ENCODE results near the gene TMPRSS5. TPM values are rescaled to one million over a fixed set of nuclear protein-coding genes. Genes with fewer than 3 reads are reported as not detected.

Gene TMPRSS5
- total RNA-seq, 1 donor from 2014 or later, result 6.5 TPM

DNA sequence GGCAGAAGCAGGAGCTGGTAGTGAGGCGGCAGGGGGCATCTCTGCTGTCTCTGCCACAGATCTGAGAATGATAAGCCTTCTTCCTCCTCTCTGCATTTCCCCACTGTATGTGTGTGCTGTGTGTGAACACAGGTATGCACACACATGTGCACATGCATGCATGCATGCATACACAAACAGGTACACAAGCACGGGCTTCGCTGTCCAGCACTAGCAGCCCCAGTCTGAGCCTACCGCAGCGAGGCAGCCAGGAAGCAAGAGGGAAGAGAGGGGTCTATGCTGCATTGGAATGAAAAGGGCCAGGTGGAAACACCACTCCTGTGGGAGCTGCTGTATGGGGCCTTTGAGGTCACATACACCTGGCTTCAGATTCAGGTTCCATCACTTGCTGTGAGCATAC is 62.4 kb downstream of the TMPRSS5 start:
- Mint-ChIP-seq H3K27me3 (ENCODE audit: low read depth) (peaks cover 6% of the 10 kb centered on the region), H3K9me3 (peaks cover 3% of the 10 kb centered on the region), H3K4me1 (no peaks in the 10 kb centered on the region), H3K27ac (ENCODE audit: unreplicated experiment) (no peak overlapping the region), H3K36me3 (ENCODE audit: low read depth) (peaks cover 4% of the 10 kb centered on the region), H3K4me3 (no peak overlapping the region)
- TF ChIP-seq, protein P1, sequence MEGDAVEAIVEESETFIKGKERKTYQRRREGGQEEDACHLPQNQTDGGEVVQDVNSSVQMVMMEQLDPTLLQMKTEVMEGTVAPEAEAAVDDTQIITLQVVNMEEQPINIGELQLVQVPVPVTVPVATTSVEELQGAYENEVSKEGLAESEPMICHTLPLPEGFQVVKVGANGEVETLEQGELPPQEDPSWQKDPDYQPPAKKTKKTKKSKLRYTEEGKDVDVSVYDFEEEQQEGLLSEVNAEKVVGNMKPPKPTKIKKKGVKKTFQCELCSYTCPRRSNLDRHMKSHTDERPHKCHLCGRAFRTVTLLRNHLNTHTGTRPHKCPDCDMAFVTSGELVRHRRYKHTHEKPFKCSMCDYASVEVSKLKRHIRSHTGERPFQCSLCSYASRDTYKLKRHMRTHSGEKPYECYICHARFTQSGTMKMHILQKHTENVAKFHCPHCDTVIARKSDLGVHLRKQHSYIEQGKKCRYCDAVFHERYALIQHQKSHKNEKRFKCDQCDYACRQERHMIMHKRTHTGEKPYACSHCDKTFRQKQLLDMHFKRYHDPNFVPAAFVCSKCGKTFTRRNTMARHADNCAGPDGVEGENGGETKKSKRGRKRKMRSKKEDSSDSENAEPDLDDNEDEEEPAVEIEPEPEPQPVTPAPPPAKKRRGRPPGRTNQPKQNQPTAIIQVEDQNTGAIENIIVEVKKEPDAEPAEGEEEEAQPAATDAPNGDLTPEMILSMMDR (conservative IDR thresholded peaks at IDR 0.05), result no peak
- no peak for DNase-seq (ENCODE audit: low read depth, low spot score)

DNA sequence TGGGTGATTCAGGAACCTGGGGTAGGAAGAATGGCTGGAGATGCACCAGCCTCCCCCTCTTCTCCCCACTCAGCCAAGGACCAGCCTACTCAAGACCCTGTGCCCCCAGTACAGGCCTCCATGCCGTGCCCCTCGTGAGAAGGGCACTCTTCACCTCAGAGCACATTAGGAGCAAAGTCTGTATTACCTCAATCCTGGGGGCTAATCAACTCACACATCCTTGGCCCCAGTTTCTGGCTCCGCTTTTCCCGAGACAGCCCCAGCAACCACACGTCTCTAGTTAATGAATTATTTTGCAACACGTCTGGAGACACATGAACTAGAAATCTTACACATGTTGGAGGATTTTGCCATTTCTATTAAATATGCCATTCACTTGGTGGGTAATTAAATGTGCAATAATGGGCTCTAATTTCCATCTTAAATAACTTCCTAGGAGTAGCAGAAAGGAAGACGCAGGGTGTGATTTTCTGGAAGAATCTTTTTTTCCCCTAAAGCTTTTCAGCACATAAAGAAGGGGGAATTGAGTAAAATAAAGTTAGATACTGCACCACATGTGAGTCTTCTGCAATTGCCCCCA is 63.0 kb downstream of the TMPRSS5 start:
- no peaks in the 10 kb centered on the region for H3K4me1 Mint-ChIP-seq
- peaks cover 6% of the 10 kb centered on the region for H3K27me3 Mint-ChIP-seq (ENCODE audit: low read depth)
- DNase-seq (ENCODE audit: low read depth, low spot score), result no peak
- H3K4me3 Mint-ChIP-seq, result no peak overlapping the region
- H3K36me3 Mint-ChIP-seq (ENCODE audit: low read depth), result peaks cover 4% of the 10 kb centered on the region
- peaks cover 3% of the 10 kb centered on the region for H3K9me3 Mint-ChIP-seq
- TF ChIP-seq, protein P1 (conservative IDR thresholded peaks at IDR 0.05), result no peak
- H3K27ac Mint-ChIP-seq (ENCODE audit: unreplicated experiment), result peak overlapping the region; percentile 59

DNA sequence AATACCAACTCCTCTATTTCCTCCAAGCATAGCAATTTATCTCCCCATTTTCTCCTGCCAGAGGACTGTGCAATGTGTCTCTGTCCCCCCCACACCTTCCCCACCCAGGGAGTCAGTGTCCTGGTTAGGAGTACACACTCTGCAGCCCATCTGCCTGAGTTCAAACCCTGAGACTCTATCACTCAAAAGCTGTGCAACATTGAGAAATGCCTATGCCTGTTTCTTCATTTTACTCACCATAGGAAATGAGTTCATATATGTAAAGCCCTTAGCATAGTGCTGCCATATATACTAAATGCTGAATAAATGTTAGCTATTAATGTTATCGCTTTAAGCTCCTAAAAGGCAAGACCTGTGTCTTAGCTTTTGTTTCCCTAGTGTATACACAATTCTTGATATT is 64.0 kb downstream of the TMPRSS5 start:
- H3K27ac Mint-ChIP-seq (ENCODE audit: unreplicated experiment), result no peak overlapping the region
- no peaks in the 10 kb centered on the region for H3K36me3 Mint-ChIP-seq (ENCODE audit: low read depth)

GRCh38 chr11:113638376-113638775 is 67.7 kb downstream of the TMPRSS5 start:
- DNase-seq (ENCODE audit: low read depth, low spot score), result no peak
- Mint-ChIP-seq H3K4me1 (no peaks in the 10 kb centered on the region), H3K27me3 (ENCODE audit: low read depth) (peaks cover 6% of the 10 kb centered on the region), H3K27ac (ENCODE audit: unreplicated experiment) (no peak overlapping the region), H3K36me3 (ENCODE audit: low read depth) (no peaks in the 10 kb centered on the region), H3K4me3 (no peak overlapping the region), H3K9me3 (no peaks in the 10 kb centered on the region)
- TF ChIP-seq, protein P1 (conservative IDR thresholded peaks at IDR 0.05), result no peak

More for the DNA sequence above, 64.0 kb downstream of the TMPRSS5 start:
- DNase-seq (ENCODE audit: low read depth, low spot score), result no peak
- TF ChIP-seq, protein P1 (conservative IDR thresholded peaks at IDR 0.05), result no peak
- no peaks in the 10 kb centered on the region for H3K9me3 Mint-ChIP-seq
- peaks cover 6% of the 10 kb centered on the region for H3K27me3 Mint-ChIP-seq (ENCODE audit: low read depth)
- H3K4me1 Mint-ChIP-seq, result no peaks in the 10 kb centered on the region
- H3K4me3 Mint-ChIP-seq, result no peak overlapping the region

DNA sequence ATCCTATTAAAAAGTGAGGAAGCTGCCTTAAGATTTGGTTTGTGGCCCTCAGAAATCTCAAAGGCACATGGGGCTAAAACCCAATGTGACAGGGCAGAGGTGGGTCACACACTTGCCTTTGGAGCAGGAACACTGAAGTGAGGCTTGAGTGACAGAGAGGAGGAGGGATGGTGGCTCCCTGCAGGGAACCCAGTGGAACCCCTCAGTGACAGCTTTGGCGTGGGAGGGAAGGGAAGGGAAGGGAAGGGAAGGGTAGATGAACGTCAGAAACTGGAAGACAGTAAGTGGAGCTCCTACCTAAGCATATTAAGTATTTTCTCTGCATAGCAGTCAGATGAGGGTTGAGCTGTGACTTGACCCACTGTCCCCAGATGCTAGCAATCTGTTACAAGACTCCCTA is 68.5 kb downstream of the TMPRSS5 start:
- Mint-ChIP-seq H3K27ac (ENCODE audit: unreplicated experiment) (no peak overlapping the region), H3K27me3 (ENCODE audit: low read depth) (peaks cover 2% of the 10 kb centered on the region), H3K9me3 (no peaks in the 10 kb centered on the region), H3K36me3 (ENCODE audit: low read depth) (no peaks in the 10 kb centered on the region), H3K4me1 (no peaks in the 10 kb centered on the region), H3K4me3 (no peak overlapping the region)
- no peak for DNase-seq (ENCODE audit: low read depth, low spot score)
- TF ChIP-seq, protein P1 (conservative IDR thresholded peaks at IDR 0.05), result no peak

Other genes starting within 250 kb of the TMPRSS5 start
- 2.8 and 2.9 TPM in 2 replicates for gene DRD2, start 230.9 kb downstream of the TMPRSS5 start, total RNA-seq
- gene ZW10, start 67.4 kb upstream of the TMPRSS5 start, total RNA-seq, result 28.2 and 29.2 TPM in 2 replicates
- not detected in 2 replicates for gene CLDN25, start 73.5 kb upstream of the TMPRSS5 start, total RNA-seq
- gene USP28, start 169.3 kb upstream of the TMPRSS5 start, total RNA-seq, result 39.4 and 40.9 TPM in 2 replicates
- 0.26 and 0.52 TPM in 2 replicates for gene HTR3B, start 198.5 kb upstream of the TMPRSS5 start, total RNA-seq

All from neural crest cell (in vitro differentiated cells).